AG08395 (cell line): Measurements from ENCODE around the gene FGF16.
A peak's percentile ranks its signal among the peaks of the same experiment; 100 is the strongest.
"Not testable (repeated sequence)": the region's sequence is repeated elsewhere in the genome, so short reads cannot be mapped to it uniquely, and the experiment has no call there.

Experiments
- DNase-seq: peaks from one replicate; pipeline ENCODE4 v3.0.0; 2012; ENCODE audit warnings: mixed read lengths, low spot score

Gene FGF16

DNA sequence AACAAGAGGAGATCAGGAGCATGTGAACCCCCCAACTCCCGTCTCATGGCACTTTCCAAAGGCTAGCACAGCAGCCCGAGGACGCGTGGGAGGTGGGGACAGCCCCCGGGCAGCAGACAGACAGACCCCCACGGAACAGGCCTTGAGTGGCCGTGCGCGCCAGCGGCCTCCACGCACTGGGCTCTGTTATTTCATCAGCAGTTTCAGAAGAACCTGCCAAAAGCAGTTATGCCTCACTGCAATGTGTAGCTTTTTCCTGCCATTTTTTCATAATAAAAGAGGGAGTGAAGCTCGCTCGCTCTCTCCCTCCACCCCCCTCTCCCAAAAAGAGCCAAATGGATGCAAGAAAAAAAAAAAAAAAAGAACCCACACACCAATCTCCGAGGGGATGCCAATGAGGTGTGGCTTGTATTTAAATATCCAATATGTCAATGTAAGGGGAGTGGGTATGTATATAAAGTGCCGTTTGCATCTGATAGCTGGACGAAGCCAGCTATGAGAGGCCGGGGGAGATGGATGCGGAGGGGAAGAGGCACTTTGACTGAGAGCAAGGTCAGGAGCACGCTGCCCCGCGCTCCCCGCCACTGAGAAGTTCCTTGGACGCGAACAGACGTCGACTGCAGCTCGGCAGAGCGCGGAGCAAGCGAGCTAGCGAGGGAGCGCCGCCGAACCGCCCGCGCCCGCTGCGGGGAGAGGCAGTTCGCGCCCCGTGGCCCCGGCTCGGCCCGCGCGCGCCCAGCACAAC, at the start of gene FGF16:
FGF16 (plus strand) TSS at position 482 of the 745 bp plus-strand sequence. CDS start 286 bp downstream, outside the sequence.
- DNase-seq, result no peak

DNA sequence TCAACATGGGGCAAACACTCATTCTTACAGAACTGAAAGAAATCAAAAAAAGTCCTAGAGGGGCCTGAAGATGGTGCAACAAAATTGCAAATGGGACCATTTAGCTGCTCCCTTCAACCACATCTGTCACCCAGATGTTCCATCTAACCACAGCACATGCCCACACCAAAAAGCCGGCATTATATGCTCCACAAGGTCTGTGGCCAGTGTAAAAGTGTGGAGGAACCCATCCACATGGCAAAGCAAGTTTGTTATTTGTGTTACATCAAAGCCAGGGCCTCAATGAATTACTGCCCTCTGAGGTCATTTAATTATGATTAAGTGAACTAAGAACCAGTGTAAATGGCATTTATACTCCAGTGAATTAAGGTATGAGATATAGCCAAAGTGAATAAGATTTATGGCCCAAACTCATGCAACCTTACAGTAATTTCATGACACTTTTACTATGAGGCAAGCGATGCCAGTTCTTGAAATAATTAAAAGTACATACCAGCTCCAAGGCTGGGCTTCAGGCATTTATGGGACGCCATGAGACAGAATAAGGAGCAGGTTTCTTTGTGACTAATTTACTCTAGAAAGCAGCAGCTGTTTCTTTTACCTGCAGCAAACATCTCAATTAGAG, 48.7 kb upstream of the FGF16 start:
- peak; percentile 1 for DNase-seq

DNA sequence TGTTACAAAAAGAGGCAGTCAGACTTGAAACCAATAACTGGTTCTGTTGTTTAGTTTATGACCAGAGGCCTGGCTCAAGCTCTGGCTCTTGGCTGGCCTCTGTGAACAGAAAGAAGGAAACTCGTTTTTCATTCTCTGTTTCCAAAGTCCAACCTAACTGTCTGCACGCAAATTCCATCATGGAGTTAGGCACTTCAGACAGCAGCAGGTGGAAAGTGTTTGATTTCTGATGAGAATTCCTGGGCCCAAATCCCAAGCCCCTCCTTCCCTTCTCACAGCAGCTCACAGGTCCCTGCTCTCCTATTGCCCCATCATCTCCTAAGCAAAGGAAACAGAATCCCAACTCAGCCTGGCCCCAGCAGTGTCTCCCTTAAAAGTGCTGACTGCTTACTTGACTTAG, 42.8 kb upstream of the FGF16 start:
- no peak for DNase-seq

DNA sequence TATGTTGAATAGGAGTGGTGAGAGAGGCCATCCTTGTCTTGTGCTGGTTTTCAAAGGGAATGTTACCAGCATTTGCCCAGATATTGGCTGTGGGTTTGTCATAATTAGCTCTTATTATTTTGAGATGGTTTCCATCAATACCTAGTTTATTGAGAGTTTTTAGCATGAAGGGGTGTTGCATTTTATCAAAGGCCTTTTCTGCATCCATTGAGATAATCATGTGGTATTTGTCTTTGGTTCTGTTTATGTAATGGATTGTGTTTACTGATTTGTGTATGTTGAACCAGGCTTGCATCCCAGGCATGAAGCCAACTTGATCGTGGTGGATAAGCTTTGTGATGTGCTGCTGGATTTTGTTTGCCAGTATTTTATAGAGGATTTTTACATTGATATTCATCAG, 39.4 kb upstream of the FGF16 start:
- not testable (repeated sequence) for DNase-seq

DNA sequence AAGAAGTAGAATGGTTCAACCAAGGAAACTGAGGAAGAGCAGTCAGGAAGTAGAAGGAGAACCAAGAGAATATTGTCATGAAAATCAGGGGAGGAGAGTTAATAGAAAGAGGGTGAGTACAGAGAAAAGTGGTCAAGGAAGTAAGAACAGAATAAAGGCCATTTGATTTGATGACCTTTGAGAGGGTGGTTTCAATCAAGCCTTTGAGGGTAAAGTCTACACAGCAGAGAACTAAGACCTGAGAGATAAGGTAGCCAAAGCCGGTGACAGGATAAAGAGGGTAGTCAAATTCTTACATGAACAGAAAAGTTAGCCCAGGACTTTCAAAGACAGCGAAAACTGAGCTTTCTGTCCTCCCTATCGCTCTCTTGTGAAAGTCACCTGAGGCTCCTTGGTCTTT, 34.6 kb upstream of the FGF16 start:
- no peak for DNase-seq

DNA sequence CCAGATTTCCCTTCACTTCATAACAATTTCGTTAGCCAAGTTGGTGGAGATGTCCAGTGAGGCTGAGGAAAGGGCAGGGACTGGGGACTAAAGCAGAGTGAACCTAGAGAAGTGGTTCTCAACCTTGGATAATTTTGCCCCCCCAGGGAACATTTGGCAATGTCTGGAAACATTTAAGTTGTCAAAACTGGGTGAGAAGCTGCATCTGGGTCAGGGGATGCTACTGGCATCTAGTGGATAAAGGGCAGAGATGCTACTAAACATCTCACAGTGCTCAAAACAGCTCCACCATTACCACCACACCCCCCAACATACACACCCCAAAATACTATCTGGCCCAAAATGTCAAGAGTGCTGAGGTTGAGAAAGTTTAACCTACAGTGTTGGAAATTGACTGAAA, 32.0 kb upstream of the FGF16 start:
- no peak for DNase-seq

DNA sequence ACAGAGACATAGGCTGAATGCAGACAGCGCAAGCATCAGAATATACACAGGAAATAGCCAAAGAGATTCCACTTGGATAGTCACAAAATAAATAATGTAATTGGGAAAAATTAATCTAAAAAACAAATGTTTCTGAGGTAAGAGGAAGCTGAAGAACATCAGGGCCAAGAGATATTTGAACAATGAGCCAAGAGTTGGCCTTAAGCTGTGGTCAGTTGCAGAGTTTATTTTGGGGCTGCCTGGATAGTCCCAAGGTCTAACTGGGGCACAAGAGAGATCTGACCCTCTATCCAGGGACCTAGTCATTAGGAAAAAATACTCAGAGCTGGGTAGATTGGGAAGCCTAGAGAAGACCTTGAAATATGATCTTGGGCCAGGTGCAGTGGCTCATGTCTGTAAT, 31.3 kb upstream of the FGF16 start:
- no peak for DNase-seq

DNA sequence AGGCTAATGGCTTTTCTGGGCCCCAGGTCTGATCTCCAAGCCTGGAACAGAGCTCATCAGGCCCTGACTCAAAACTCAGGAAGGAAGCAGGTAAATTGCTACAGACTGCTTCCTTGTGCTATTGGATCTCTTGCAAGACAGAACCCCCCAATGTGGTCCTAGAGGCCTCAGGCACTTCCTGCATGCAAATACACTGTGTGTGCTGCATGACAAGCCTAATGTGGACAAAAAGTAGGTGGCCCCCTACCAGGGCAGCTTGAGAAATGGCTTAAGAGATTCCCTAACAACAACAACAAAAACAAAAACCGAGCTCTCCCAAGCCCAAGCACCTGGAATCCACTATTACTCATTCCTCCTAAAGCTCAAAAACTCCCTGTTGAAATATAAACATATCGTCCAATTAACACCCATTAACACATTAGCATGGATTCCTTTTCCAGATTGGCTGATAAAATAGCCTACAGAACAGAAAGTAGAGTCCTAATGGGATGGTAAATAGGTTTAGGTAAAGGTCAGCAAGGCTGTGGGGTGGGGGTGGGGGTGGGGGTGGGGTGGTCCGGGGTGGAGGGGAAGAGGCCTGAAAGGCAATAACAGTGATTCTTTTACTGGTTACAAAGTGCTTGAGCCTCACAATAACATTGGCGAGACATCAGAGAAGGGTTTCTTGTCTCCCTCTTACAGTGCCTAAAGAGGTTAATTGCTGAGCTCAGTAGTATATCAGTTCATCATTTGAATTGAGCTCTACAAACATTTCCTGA, 24.1 kb upstream of the FGF16 start:
- DNase-seq, result no peak

DNA sequence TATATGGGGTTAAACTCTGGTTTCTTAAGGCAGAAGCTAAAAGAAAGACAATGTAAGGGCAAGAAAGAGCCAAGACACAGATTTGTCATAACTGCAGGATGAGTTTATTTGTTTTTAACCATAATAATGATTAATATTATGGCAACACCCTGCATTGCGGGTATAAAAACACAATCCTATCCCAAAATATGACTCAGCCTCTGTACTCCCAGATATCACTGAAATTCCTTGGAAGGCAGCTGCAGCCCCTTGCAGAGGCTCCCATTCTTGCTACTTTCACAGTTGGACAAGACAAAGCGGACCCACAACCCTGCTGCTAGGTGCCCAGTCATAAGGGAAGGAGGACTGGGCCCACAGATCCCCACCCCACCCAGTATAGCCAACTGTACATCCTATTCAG, 20.4 kb upstream of the FGF16 start:
- no peak for DNase-seq

DNA sequence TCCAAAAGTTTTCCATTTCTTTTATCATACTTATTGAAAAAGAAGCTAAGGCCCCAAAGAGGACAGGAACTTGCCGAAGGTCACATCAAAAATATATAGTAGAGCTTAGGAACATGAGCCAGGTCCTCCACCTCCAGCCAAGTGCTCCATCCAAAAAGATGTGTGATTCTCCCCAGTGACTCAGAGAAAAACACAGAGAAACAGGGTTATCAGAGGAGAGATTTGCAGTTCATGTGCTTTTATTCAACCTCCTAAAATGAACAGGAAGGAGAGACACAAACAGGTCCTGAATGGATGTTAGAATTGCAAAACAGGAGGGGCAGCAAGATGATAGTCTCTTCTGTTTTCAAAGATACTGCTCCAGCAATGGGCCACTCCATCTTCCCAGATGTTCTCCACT, 19.6 kb upstream of the FGF16 start:
- no peak for DNase-seq

DNA sequence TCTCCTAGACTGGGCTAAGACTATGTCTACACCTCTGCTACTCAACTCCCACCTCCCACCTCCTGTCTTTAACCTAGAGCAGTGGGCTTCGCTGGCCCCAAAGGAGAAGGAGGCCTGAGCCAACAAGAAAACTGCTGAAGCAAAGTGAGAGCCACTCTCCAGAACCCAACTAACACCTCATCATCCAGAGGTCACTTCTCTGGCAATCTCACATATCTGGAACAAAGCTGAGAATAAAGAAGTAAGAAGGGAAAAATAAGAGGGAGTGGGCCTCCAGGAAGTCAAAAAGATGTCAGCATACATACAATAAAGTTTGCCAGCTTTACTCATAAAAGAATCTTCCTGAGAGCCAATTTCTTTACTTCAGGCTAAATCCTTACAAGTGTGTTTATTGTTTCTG, 18.6 kb upstream of the FGF16 start:
- DNase-seq, result no peak

DNA sequence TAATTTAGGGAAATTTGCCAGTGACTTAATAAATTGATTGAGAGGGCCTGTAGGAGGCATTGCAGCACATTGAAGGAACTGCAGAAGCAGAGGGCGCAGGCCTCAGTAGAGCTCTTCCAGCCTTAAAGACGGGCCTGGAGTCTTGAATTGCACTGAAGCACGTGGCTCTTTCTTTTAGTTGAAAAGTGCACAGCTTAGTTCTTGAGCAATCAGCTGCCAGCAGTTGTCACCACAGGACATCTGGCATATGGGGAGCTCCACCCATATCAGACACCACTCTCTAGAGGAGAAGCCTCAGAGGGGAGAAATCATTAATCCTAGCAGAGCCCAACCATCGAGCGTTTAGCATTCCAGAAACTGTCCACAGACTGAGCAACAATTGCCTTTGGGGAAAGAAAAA, 16.0 kb upstream of the FGF16 start:
- peak; percentile 69 for DNase-seq

DNA sequence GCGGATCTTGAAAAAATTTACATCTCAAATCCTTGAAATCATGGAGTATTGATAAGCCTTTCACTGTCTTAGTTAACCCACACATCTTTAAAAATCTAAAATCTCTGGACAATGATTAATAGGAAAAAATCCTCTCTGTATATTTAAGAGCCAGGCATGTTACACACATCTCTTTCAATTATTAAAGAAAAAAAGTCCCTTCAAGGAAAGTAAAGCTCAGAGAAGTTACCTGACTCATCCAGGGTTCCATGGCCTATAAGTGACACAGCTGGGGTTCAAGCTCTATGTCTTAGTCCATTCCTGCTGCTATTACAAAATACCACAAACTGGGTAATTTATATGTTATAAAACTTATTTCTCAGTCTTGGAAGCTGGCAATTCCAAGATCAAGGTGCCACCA, 14.2 kb upstream of the FGF16 start:
- no peak for DNase-seq

DNA sequence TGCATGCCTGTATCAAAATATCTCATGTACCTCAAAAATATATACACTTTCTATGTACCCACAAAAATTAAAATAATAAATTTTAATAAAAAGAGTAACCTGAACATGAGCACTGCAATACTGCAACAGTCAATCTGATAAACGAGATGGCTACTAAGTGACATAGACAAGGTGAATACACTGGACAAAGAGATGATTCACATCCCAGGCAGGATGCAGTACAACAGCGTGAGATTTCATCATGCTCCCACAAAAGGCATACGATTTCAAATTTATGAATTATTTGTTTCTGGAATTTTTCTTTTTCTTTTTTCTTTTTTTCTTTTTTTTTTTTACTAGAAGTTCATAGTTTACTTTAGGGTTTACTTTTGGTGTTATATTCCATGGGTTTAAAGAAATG, 12.2 kb upstream of the FGF16 start:
- DNase-seq, result no peak

DNA sequence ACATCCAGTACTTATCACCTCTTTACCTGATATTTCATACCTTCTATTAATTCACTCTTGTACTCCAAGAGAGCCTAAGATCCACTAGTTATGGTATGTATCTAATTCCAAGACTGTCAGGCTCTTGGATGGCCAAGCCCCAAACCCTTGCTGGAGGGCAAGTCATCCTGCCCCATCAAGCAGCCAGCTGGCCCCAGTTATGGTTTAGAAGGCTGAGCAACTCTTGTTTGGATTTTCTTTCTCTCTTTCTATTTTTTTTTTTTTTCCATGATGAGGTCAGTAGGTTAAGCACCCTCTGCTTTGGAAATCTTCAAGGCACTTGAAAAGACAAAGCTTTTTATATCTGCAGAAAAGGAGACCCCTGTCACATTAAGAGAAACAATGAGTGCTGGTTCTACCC, 10.9 kb upstream of the FGF16 start:
- DNase-seq, result no peak

DNA sequence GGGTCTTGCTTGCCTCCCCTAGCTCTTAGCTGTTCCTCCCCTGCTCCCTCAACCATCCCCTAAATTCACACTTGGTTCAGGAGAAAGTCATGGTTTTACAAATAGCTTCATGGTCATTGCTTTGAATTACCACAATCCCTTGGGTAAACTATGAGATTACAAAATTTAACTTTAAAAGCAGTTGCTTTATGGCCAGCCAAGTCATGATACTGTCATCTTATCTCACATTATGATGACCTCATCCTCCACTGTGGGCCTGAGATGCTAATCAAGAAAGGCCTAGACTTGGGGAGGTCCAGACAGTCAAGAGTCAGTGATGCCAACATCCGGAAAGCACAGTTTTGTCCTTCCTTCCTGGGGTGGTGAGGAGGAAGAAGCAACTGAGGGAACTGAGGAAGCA, 10.5 kb upstream of the FGF16 start:
- DNase-seq, result no peak

DNA sequence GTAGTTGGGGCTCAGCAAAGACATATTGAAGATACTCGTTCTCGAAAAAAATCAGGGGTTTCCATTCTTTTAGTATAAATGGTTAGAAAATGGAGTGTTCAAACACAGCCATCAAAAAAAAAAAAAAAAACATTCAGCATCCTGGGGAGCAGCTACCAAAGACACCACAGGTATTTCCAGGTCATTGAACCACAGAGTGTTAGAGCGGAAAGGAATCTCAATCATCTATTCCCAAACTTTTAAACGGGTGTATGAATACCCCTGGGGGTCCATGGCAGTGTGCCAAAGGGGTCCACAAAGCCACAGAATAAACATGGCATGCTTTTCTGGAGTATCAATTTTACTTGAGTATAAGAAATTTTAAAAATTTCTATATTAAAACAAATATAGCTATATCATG, 6.9 kb upstream of the FGF16 start:
- no peak for DNase-seq

DNA sequence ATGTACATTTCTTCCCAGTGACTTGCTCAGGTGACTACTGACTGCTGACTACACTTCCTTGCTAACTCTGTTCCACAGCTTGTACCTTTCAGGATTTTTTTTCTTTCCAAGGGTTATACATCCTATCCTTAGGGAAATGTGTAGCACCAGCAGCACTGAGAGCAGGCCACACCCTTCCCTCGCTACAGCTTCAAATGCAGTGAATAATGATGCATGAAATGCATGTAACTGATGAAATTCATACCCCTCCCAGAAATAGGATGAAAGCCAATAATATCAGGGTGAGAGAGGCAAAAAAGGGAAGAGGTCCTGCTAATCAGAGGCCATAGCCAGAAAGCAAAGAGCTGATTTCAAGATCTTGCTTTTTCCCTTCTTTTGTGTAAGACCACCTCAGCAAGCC, 6.2 kb upstream of the FGF16 start:
- no peak for DNase-seq

DNA sequence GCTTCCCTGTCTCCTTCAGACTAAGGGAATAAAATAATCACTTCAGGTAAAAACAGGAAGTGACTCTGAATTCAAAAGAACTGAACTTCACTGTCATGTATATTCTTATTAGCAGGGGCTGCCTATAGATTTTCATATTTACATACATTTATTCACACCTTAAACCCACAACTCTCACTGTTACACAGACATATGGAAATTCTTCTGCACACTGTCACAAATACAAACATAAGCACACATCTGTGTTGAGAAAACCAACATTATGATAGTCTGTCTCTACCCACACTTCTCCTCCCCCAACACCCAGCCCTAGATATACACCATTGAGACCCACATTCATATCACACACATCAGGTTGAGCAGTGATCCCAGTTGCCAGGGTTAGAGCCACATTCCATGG, 5.7 kb upstream of the FGF16 start:
- DNase-seq, result no peak

DNA sequence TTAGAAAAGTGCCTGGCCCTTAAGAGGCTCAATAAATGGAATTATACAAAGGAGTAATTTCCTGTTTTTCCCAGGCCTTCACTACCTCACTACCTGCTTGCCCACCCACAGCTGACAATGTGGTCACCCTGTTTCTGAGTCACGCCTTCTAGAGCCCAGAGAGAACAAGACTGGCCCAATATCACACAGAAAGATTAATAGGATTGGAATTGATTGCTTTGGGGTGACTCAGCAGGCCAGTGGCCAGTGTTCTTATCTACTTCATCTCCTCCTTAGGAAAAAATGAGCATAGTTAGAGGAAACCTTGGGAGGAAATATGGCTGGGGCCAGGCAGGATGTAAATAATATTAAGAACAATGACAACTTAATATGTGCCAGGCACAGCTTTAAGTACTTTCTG, 4.5 kb upstream of the FGF16 start:
- DNase-seq, result peak; percentile 63

DNA sequence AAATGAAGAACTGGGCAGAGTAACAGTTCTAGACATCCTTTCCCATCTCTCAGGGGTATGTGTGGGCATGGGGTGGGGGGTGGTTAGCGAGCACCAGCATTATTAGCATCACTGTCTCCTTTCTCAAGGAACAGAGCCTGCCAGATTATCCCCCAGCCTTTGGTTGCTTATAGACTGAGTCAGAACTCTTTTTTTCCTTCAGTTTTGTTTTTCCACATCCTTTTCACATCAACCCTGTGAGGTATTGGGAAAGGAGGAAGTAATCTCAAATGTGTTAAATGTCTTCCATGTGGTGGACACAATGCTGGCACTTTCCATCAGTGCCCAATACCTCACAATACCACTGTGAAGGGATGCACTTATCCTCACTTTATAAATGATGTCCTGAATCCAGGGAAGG, 3.1 kb upstream of the FGF16 start:
- no peak for DNase-seq

DNA sequence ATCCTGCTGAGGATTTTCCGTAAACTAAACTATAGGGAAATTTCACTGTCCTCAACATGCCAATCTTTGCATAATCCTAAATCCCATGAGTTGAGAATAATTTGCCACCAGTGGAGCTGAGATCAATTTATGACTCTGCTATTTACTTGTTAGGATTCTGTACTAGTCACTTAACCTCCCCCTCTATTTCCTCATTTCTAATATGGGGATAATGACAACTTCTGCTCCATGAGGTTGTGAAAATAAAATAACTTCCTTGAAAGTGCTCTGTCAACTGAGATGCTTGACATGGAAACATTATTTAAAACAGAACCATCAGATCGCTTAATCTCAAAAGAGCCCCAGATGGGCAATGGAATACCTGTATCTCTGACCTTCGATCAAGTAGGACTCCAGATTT, 2.6 kb upstream of the FGF16 start:
- DNase-seq, result no peak

DNA sequence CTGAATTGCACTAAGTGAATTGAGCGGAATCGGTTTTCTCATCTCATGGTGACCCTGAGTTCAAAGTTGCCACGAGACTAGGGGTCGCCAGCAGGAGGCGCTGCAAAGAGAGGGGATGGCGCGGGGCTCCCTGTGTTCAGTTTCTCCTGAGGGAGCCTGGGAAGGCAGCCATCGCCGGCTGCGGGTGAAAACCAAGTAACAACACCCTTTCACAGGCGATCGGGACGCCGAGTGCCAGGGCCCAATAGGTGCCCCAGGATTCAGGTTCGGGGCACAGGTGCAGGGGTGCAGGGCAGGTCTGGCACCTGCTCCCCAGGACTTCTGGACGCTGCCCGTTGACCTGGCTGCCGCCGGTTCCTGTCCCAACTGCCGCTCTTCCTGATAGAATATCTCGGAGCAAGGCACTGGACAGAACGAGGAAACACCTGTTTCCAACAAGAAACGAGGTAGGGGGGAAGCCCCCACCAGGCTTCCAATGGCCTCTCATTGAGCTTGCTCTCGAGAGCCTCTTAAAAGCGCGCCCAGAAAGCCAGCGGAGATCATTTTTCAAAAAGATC, 1.1 kb upstream of the FGF16 start:
- no peak for DNase-seq
